Prostate gland (tissue), 2 donors: ENCODE data around the gene SCEL. TPM values are rescaled to one million over a fixed set of nuclear protein-coding genes. Genes with fewer than 3 reads are reported as not detected.
"Not testable (repeated sequence)": the region's sequence is repeated elsewhere in the genome, so short reads cannot be mapped to it uniquely, and the experiment has no call there.

Experiments used
- DNase-seq: peaks from one replicate; pipeline ENCODE4 v3.0.0-alpha.2; 2019; ENCODE audit warnings: low spot score
- H3K27ac ChIP-seq, 2 donors: fragments of 200-600 bp; sonication (generic); 2 replicates each; pipeline ENCODE4 v1.5.1; 2017 to 2019
- H3K27me3 ChIP-seq: fragments of 200-600 bp; sonication (generic); replicated peaks from 2 replicates; pipeline ENCODE4 v1.5.1; 2019; ENCODE audit not compliant: insufficient read depth
- H3K36me3 ChIP-seq, 2 donors: fragments of 200-600 bp; sonication (generic); 1 replicate in 1 of 2; 2 replicates in 1 of 2; pipeline versions ENCODE4 v1.5.1 to v1.8.1; 2017 to 2019
- H3K4me1 ChIP-seq: fragments of 200-600 bp; sonication (generic); replicated peaks from 2 replicates; pipeline ENCODE4 v1.5.1; 2019
- H3K4me3 ChIP-seq, 2 donors: fragments of 200-600 bp; sonication (generic); 2 replicates each; pipeline ENCODE4 v1.5.1; 2017 to 2019
- H3K9me3 ChIP-seq: fragments of 200-600 bp; sonication (generic); 2 replicates; pipeline ENCODE4 v1.5.1; 2017
- CTCF ChIP-seq, 4 experiments: fragments of 200-600 bp in 2 of 4; fragments of 450-650 bp in 2 of 4; sonication (generic) in 2 of 4; IDR thresholded peaks; 1 replicate in 3 of 4; 2 replicates in 1 of 4; pipeline ENCODE4 v1.5.1; 2016 to 2019; ENCODE audit warnings: antibody characterized with exemption in 4 of 4, mild to moderate bottlenecking in 2 of 4, moderate library complexity in 2 of 4
- POLR2A ChIP-seq: fragments of 450-650 bp; IDR thresholded peaks from one replicate; pipeline ENCODE4 v1.6.1; 2016; ENCODE audit warnings: antibody characterized with exemption, mild to moderate bottlenecking
- POLR2AphosphoS5 ChIP-seq: sonication (generic); formaldehyde crosslinking; IDR thresholded peaks from one replicate; pipeline ENCODE4 v1.6.1; 2017; ENCODE audit warnings: antibody characterized with exemption
- WGBS: methylation state at CpG from one replicate; pipeline ENCODE4 v1.1.5; 2018; 5-methylcytosine and 5-hydroxymethylcytosine counted together
- intact Hi-C: fragments of 100-400 bp; cut with DNase I; formaldehyde crosslinking; loops from one replicate; pipeline ENCODE4 v1.14.2; 2022
- total RNA-seq, 2 donors: library from RNA; depleted of rRNA; stranded (reverse); fragments of >200 nt; gene quantifications; one replicate each; pipeline ENCODE4 v1.1.0, GENCODE V29; 2016

SCEL gene
- total RNA-seq, 2 donors from 2014 or later: 0.09 to 2.3 TPM

GRCh38 chr13:77660841-77661250 is 125.3 kb downstream of the SCEL start:
- WGBS: 85% methylated on average over 15 of the region's 15 CpGs
- Histone ChIP-seq H3K4me3 (no peak overlapping the region), H3K27me3 (no peaks in the 10 kb centered on the region), H3K27ac (no peak overlapping the region), H3K4me1 (no peaks in the 10 kb centered on the region), H3K9me3 (no peaks in the 10 kb centered on the region), H3K36me3 (no peaks in the 10 kb centered on the region)
- no peak for DNase-seq
- intact Hi-C loops: no loop called here
- TF ChIP-seq CTCF (IDR thresholded peaks at IDR 0.05) (no peak), POLR2A (no peak), POLR2AphosphoS5 (no peak)

GRCh38 chr13:77662301-77662700 is 126.8 kb downstream of the SCEL start:
- DNase-seq, H3K36me3 ChIP-seq, H3K4me1 ChIP-seq, H3K4me3 ChIP-seq, H3K9me3 ChIP-seq, intact Hi-C loops, H3K27ac ChIP-seq, H3K27me3 ChIP-seq: not testable (repeated sequence)
- WGBS: 93% methylated on average over 16 of the region's 16 CpGs

- H3K4me1 ChIP-seq, H3K9me3 ChIP-seq, H3K27me3 ChIP-seq, H3K4me3 ChIP-seq, intact Hi-C loops, DNase-seq, H3K36me3 ChIP-seq, H3K27ac ChIP-seq: not testable (repeated sequence)
- 92% methylated on average over 11 of the region's 15 CpGs for WGBS
These were observed 127.3 kb downstream of the SCEL start for GRCh38 chr13:77662831-77663230.

GRCh38 chr13:77674852-77675251 is 139.3 kb downstream of the SCEL start:
- no peak for DNase-seq

GRCh38 chr13:77678691-77679235 is 143.3 kb downstream of the SCEL start:
- no peak for TF ChIP-seq POLR2A
- TF ChIP-seq CTCF (IDR thresholded peaks at IDR 0.05): no peak
- TF ChIP-seq POLR2AphosphoS5: no peak

More at GRCh38 chr13:77674852-77675251, 139.3 kb downstream of the SCEL start:
- intact Hi-C loops: no loop called here
- no peaks in the 10 kb centered on the region for H3K36me3 ChIP-seq
- no peak overlapping the region for H3K4me3 ChIP-seq
- no peaks in the 10 kb centered on the region for H3K4me1 ChIP-seq
- H3K9me3 ChIP-seq: no peaks in the 10 kb centered on the region
- no peaks in the 10 kb centered on the region for H3K27me3 ChIP-seq
- no peak overlapping the region for H3K27ac ChIP-seq
- TF ChIP-seq POLR2AphosphoS5: no peak
- no peak for TF ChIP-seq CTCF (IDR thresholded peaks at IDR 0.05)
- no peak for TF ChIP-seq POLR2A

GRCh38 chr13:77687799-77688198 is 152.3 kb downstream of the SCEL start:
- Histone ChIP-seq H3K9me3 (no peaks in the 10 kb centered on the region), H3K36me3 (no peaks in the 10 kb centered on the region), H3K4me3 (no peak overlapping the region), H3K27me3 (no peaks in the 10 kb centered on the region), H3K27ac (no peak overlapping the region), H3K4me1 (no peaks in the 10 kb centered on the region)
- intact Hi-C loops: no loop called here
- DNase-seq: no peak
- no peak for TF ChIP-seq CTCF (IDR thresholded peaks at IDR 0.05)
- no peak for TF ChIP-seq POLR2A
- TF ChIP-seq POLR2AphosphoS5: no peak
- WGBS: 82% methylated on average over 2 of the region's 2 CpGs

More at GRCh38 chr13:77678691-77679235, 143.3 kb downstream of the SCEL start:
- DNase-seq: no peak
- Histone ChIP-seq H3K4me1 (no peaks in the 10 kb centered on the region), H3K27ac (no peak overlapping the region), H3K36me3 (no peaks in the 10 kb centered on the region), H3K27me3 (no peaks in the 10 kb centered on the region), H3K9me3 (no peaks in the 10 kb centered on the region), H3K4me3 (no peak overlapping the region)
- intact Hi-C loops: no loop called here
- 73% methylated on average over 5 of the region's 5 CpGs for WGBS
